GM18526 (cell line): ENCODE data around the gene GALNT15.

Experiments used
- POLR2A ChIP-seq: IDR thresholded peaks from 3 replicates; pipeline ENCODE4 v1.6.1; 2011; ENCODE audit not compliant: insufficient read length; ENCODE audit errors: extremely low read depth

Gene GALNT15

DNA sequence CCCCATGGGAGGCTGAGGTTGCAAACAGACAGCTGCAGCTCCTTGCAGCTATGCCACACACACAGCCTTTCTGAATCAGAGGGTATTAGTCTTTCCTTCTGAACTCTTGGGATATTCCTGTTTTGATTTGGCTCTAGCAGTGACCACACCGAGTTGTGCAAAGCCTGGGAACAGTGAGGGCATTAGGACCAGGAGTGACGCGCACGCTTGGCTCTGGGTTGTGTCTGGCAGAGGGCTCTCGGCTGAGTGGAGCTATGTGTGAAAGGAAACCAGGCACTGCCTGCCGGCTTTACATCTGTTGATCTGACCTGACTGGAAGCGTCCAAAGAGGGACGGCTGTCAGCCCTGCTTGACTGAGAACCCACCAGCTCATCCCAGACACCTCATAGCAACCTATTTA is at the start of gene GALNT15:
GALNT15 (plus strand) TSS at position 292 of the 400 bp plus-strand sequence. CDS start 472 bp downstream, outside the sequence.
- TF ChIP-seq POLR2A: no peak

DNA sequence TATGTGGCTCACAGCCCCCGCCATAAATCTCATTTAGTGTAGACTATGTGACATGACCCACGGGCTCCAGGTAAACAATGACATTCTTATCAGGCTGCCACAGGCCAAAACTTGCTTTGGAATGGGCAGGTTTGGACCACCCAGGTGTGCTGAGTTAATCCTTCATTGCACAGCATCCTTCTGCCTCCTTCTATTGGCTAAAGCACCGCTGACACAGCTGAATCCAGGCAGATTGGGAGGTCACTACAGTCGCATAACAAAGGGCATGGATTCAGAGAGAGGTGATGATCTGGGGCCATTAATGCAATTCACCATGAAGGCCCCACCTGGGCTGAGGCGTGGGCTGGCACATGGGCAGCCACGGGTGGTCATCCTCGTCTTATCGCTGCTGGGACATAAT is 47.8 kb upstream of the GALNT15 start:
- TF ChIP-seq POLR2A: no peak

DNA sequence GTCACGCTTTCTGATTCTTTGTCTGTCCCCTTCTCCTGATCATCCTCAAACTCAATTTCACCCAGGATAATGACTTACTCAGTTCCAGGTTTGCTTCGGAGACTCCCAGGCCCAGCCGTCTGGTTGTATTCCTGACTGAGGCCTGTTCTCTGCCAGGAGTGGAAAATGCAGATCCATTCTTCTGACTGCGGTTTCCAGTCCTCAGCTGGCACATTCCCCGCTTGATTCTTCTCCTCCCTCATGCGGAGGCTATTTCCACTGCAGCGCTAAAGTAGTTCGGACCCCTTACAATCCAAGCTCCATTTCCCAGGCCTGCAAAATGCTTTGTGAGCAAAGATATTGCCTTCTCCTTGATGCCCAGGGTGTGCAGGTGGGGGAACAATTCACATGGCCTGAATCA is 47.2 kb upstream of the GALNT15 start:
- no peak for TF ChIP-seq POLR2A

DNA sequence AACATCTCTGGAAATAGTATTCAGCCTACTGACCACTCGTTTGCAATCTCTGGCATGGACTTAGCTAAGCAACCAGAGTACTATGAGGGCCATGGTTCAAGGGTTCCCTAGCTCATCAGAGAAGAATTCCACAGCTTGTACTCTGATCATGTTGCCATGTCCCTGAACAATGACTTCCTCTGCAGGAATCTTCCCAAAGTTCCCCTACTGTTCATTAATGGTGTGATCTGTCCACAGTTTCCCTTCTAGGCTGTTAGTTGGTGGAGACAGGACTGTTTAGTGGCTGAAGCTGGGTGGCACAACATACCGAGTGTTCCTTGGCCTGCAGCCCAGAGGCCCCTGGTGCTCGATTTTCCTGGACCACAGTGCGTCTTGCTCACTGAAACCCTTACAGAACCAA is 44.4 kb upstream of the GALNT15 start:
- no peak for TF ChIP-seq POLR2A

DNA sequence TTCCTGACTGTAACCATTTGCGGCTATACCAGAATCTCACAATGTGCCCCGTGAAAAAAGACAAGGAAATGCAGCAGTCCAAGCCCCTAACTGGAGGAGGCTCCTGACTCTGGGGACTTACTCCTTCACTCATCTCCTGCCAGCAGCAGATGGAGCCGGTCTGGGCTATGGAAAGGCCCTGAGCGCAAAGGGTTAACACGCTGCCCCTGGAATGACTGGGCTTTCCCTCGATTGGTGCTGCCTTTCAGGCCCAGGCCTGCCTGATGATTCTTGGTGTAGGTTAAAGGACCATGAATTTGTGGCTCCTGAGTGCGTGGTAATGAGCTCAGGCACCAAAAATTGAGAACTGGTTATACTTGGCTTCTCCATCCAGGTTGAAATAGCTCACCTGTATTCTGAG is 42.3 kb upstream of the GALNT15 start:
- no peak for TF ChIP-seq POLR2A

- no peak for TF ChIP-seq POLR2A
Observed at GRCh38 chr3:16132928-16133327, 41.6 kb upstream of the GALNT15 start.

DNA sequence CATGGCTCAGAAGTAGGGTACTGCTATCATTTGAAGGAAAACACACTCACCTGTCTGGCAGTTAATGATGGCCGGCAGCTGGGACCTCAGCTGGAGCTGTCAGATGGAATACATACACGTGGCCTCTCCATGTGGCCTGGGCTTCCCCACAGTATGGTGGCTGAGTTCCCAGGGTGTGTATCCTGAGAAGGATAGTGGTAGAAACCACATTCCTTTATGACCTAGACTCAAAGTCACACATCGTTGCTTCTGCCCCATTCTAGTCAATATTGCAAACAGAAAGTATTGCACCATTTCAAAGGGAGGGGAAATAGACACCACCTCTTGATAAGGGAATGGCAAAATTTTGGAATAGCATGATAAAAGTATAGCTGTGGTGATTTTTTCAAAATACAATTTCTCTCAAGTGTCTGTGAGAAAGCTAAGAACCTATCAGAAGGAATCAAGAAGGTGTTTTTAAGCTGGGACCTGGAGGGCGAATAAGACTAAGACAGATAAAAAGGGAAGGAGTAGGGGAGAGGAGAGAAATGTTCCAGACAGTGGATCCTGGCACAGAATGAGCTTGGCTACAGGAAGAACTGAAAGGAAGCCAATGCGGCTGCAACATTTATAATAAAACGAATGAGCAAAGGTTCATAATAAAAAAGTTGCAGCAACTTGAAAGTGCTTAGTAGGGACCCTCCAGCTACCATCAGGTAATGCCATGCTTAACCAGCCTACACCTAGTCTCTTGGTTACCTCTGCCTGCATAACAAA is 40.1 kb upstream of the GALNT15 start:
- TF ChIP-seq POLR2A: no peak

DNA sequence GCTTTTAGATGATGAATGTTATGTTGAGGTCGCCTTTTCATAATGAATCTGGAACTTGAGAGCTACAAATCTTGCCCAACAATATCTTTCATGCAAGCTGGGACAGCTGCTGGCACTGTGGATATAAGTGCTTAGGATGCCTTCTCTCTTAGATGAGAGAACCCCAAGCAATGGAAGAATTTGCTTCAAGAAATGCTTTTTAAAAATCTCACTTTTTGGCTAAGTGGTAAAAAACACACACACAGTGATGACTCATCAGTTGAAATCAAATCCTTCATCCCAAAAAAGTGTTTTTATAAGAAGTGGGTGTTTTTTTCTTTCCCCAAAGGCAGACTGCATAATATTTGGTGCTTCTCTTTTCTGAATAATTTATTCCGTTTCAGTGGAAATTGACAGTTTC is 38.4 kb upstream of the GALNT15 start:
- no peak for TF ChIP-seq POLR2A

DNA sequence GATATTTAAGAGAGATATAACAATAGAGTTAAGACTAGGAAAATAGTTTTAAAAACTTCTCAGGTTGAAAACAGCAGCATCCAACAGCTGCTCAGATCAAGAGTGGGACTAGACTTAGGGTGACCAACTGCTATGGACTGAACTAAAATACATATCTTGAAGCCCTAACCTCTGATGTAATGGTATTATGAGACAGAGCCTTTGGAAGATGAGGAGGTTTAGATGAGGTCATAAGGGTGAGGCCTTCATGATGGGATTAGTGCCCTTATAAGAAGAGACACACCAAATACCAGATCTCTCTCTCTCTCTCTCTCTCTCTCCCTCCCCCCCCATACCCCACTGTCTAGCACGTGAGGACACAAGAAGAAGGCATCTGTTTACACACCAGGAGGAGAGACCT is 37.4 kb upstream of the GALNT15 start:
- TF ChIP-seq POLR2A: no peak

DNA sequence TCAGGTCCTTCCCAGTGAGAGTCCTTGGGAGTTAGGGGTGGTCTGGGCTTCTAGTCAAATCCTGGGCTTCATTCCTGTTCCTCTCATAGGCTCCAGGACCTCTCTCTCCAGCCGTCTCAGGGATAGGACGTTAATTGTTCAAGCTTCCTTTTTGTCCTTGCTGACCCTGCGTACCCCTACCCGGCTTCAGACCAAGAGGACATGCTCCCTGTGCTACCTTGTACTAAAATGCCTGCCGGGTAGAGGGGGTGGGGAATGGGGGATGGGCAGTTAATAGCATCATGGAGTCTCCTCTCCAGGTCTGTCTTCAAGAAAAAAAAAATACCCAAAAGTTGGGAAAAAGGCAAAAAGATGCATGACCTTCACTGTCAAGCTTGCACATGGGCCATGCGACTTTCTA is 36.5 kb upstream of the GALNT15 start:
- no peak for TF ChIP-seq POLR2A

- no peak for TF ChIP-seq POLR2A
Observed at GRCh38 chr3:16140116-16140893, 34.2 kb upstream of the GALNT15 start.

DNA sequence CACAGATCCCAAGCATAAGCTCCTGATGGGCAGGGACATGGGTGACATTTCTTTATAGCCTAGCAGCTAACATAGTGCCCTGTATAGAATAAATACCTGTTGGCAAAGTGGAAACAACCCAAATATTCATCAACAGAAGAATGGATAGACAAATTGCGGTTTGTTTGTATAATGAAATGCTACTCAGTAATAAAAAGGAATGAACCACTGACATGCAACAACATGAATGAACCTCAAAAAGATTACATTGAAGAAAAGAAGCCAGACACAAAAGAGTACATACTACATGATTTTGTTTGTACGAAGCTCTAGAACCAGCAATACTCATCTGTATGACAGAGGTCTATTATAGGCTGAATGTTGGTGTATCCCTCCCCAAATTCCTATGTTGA is 33.6 kb upstream of the GALNT15 start:
- TF ChIP-seq POLR2A: no peak

- no peak for TF ChIP-seq POLR2A
Observed at GRCh38 chr3:16142350-16143025, 32.0 kb upstream of the GALNT15 start.

DNA sequence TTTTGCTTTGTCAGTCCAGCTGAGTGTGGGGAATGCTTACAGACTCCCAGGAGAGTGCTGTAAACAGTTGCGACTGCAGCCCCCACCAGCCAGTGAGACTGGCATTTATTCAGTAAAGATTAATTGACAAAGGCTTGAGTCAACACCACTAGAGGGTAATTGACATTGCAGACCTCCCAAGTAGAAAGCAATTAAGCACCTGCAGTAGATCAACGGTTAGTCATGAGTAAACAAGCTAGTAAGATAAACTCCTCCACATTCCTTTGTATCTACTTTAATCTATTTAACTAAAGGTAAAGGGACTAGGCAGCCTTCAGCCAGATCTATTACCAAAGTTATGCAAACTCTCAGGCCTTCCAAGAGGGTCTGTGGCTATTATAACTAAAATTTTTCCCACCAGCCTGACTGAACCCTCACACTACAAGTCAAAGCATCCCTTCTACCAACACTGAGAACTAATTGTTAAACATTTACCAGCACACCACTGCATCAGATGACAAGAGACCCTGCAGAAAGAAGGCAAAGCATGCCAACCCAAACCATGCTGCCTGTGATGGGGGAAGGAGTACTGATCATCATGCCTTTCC is 30.5 kb upstream of the GALNT15 start:
- TF ChIP-seq POLR2A: no peak

DNA sequence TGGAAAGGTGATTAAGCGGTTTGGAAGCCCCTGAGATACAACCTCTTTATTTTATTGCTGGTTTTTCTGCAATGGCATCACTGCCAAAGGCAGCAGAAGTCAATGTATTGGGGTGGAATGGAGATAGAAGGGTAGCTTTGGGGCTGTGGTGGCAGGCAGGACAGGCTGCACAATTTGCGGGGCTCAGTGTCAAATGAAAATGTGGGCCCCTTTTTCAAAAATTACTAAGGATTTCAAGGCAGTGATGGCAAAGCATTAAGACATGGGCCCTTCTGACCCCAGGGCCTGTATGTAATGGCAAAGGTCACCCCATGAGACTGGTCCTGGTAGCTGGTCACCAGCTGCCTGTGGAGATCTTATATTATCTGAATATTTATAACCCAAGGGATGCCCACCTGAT is 29.3 kb upstream of the GALNT15 start:
- no peak for TF ChIP-seq POLR2A
